ENCODE results near the gene SLC24A2.
"Not testable (repeated sequence)": the region's sequence is repeated elsewhere in the genome, so short reads cannot be mapped to it uniquely, and the experiment has no call there.

Gene SLC24A2

GRCh38 chr9:19788614-19789271 is at the start of gene SLC24A2:
Gene SLC24A2 (minus strand): TSS chr9:19789037.
- no peak within 1 kb of the TSS for H3K27ac ChIP-seq
- TF ChIP-seq ZFX (IDR thresholded peaks at IDR 0.05; ENCODE audit: borderline replicate concordance) (no peak), CTCF (IDR thresholded peaks at IDR 0.05) (no peak)

- H3K27ac ChIP-seq: not testable (repeated sequence)
Observed at GRCh38 chr9:19833331-19833730, 44.5 kb upstream of the SLC24A2 start.

- TF ChIP-seq ZFX (IDR thresholded peaks at IDR 0.05; ENCODE audit: borderline replicate concordance) (no peak), CTCF (IDR thresholded peaks at IDR 0.05) (no peak)
- H3K27ac ChIP-seq: no peak overlapping the region
Observed at GRCh38 chr9:19830796-19831195, 42.0 kb upstream of the SLC24A2 start.

- TF ChIP-seq ZFX (IDR thresholded peaks at IDR 0.05; ENCODE audit: borderline replicate concordance) (no peak), CTCF (IDR thresholded peaks at IDR 0.05) (no peak)
- H3K27ac ChIP-seq: no peak overlapping the region
Observed at GRCh38 chr9:19828576-19829109, 39.8 kb upstream of the SLC24A2 start.

GRCh38 chr9:19816769-19817168 is 27.9 kb upstream of the SLC24A2 start:
- TF ChIP-seq CTCF (IDR thresholded peaks at IDR 0.05) (no peak), ZFX (IDR thresholded peaks at IDR 0.05; ENCODE audit: borderline replicate concordance) (no peak)
- no peak overlapping the region for H3K27ac ChIP-seq

- no peak overlapping the region for H3K27ac ChIP-seq
- TF ChIP-seq CTCF (IDR thresholded peaks at IDR 0.05) (no peak), ZFX (IDR thresholded peaks at IDR 0.05; ENCODE audit: borderline replicate concordance) (no peak)
Observed at GRCh38 chr9:19812194-19812593, 23.4 kb upstream of the SLC24A2 start.

- H3K27ac ChIP-seq: no peak overlapping the region
- no peak for TF ChIP-seq CTCF (IDR thresholded peaks at IDR 0.05)
- TF ChIP-seq ZFX (IDR thresholded peaks at IDR 0.05; ENCODE audit: borderline replicate concordance): no peak
Observed at GRCh38 chr9:19809422-19810269, 20.8 kb upstream of the SLC24A2 start.

All from 22Rv1 (cell line).